Measurements from ENCODE around the gene FCER2.
"Not testable (repeated sequence)": the region's sequence is repeated elsewhere in the genome, so short reads cannot be mapped to it uniquely, and the experiment has no call there.

- TF ChIP-seq CTCF (IDR thresholded peaks at IDR 0.05; ENCODE audit: borderline replicate concordance, extremely low read depth, low read length, poor library complexity, severe bottlenecking); EZH2 (IDR thresholded peaks at IDR 0.05; ENCODE audit: borderline replicate concordance, low read depth, low read length, severe bottlenecking): not testable (repeated sequence)
Observed at GRCh38 chr19:7746306-7746705, 44.4 kb upstream of the FCER2 start.
